Esophagus squamous epithelium (tissue), 5 donors: ENCODE data around the gene FBXO4. TPM values are rescaled to one million over a fixed set of nuclear protein-coding genes. Genes with fewer than 3 reads are reported as not detected.

Experiments used
- DNase-seq: peaks from one replicate; lab custom pipeline; 2025; lab: John Stamatoyannopoulos, UW
- H3K27ac ChIP-seq, 4 donors: fragments of 200-600 bp; sonication (generic); one replicate each; pipeline ENCODE4 v1.5.1; 2016 to 2019; ENCODE audit warnings: mild to moderate bottlenecking in 1 of 4
- H3K27me3 ChIP-seq, 4 donors: fragments of 200-600 bp; sonication (generic); 1 replicate in 3 of 4; 2 replicates in 1 of 4; pipeline versions ENCODE4 v1.5.1 to v1.6.0; 2017 to 2021; ENCODE audit warnings: antibody characterized with exemption in 1 of 4
- H3K36me3 ChIP-seq, 3 donors: fragments of 200-600 bp; sonication (generic); one replicate each; pipeline ENCODE4 v1.5.1; 2016 to 2019
- H3K4me1 ChIP-seq, 3 donors: fragments of 200-600 bp; sonication (generic); one replicate each; pipeline ENCODE4 v1.5.1; 2017 to 2019
- H3K4me3 ChIP-seq, 4 donors: fragments of 200-600 bp; sonication (generic); 1 replicate in 3 of 4; 2 replicates in 1 of 4; pipeline ENCODE4 v1.5.1; 2016 to 2019; ENCODE audit warnings: mild to moderate bottlenecking in 2 of 4, moderate library complexity in 1 of 4
- H3K9me3 ChIP-seq, 3 donors: fragments of 200-600 bp; sonication (generic); one replicate each; pipeline ENCODE4 v1.5.1; 2016 to 2019
- POLR2A ChIP-seq, 4 donors: fragments of 450-650 bp; IDR thresholded peaks; one replicate each; pipeline ENCODE4 v1.6.1; 2017; ENCODE audit warnings: antibody characterized with exemption in 4 of 4, mild to moderate bottlenecking in 4 of 4, moderate library complexity in 3 of 4
- WGBS, 2 donors: methylation state at CpG; one replicate each; pipeline ENCODE4 v1.1.5; 2018; 5-methylcytosine and 5-hydroxymethylcytosine counted together
- intact Hi-C: fragments of 100-400 bp; cut with DNase I; formaldehyde crosslinking; loops from one replicate; pipeline ENCODE4 v1.15.0; 2022
- total RNA-seq, 4 donors: library from RNA; depleted of rRNA; stranded (reverse); fragments of >200 nt; gene quantifications; one replicate each; pipeline ENCODE4 v1.1.0, GENCODE V29; 2016
- TF ChIP-seq, protein P1 (sequence below), 6 experiments: fragments of 450-650 bp in 4 of 6; fragments of 200-600 bp in 2 of 6; sonication (generic) in 2 of 6; IDR thresholded peaks; one replicate each; pipeline ENCODE4 v1.5.1; 2016 to 2019; ENCODE audit warnings: antibody characterized with exemption in 6 of 6, mild to moderate bottlenecking in 4 of 6, moderate library complexity in 4 of 6
- donor health status: DM: yes; HTN: yes; CAD: no.

FBXO4 gene, protein sequence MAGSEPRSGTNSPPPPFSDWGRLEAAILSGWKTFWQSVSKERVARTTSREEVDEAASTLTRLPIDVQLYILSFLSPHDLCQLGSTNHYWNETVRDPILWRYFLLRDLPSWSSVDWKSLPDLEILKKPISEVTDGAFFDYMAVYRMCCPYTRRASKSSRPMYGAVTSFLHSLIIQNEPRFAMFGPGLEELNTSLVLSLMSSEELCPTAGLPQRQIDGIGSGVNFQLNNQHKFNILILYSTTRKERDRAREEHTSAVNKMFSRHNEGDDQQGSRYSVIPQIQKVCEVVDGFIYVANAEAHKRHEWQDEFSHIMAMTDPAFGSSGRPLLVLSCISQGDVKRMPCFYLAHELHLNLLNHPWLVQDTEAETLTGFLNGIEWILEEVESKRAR
- 10 to 100 TPM in 1 of 4 donors, 1 to 10 TPM in 3; 2.4 to 10.9 (median 7.4) TPM for total RNA-seq

DNA sequence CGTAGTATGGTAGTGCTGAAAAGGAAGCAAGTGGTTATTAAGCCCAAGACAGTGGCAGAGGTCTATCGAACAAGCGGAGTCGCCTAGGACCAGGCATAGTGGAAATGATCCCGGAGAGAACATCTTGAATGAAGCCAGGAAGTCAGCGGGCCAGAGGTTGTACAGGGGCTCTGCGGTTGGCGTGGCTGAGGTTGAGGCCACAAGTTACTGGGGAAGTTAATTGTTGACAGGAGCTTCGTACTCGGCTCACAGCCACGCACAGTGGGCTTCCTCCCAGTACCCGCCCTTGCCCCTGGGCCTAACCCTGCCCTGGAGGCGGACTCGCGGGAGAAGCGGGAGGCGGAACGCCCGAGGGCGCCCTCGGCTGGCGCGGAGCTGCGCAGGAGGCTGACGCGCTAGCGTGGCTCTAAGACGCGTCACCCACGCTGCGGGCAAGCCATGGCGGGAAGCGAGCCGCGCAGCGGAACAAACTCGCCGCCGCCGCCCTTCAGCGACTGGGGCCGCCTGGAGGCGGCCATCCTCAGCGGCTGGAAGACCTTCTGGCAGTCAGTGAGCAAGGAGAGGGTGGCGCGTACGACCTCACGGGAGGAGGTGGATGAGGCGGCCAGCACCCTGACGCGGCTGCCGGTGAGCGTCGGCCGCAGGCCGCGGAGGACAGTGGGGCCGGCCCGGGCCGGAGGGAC is at the start of gene FBXO4:
Gene FBXO4, plus strand, starts transcription at position 410 of the 683 bp plus-strand sequence. Its CDS starts 29 bp downstream, at position 439.
- peaks cover 0 to 16% (median 0%) of the 10 kb centered on the region in 3 donors for H3K36me3 ChIP-seq
- intact Hi-C loops = loop anchor here (10.0 kb wide), 1 partner anchor 60 kb away; no protein-coding TSS in a partner anchor
- no peaks in the 10 kb centered on the region for H3K9me3 ChIP-seq
- H3K27ac ChIP-seq = peak within 1 kb of the TSS; percentile 92 to 96 (median 94)
- H3K27me3 ChIP-seq = no peaks in the 10 kb centered on the region
- peak within 1 kb of the TSS; percentile 62 to 88 (median 72) for H3K4me3 ChIP-seq
- H3K4me1 ChIP-seq = peaks cover 5 to 32% (median 11%) of the 10 kb centered on the region in 3 donors
- DNase-seq = peak; percentile 12
- peak in 2 of 4 donors; percentile 69 to 70 for TF ChIP-seq POLR2A (IDR thresholded peaks at IDR 0.05)
- TF ChIP-seq, protein P1, sequence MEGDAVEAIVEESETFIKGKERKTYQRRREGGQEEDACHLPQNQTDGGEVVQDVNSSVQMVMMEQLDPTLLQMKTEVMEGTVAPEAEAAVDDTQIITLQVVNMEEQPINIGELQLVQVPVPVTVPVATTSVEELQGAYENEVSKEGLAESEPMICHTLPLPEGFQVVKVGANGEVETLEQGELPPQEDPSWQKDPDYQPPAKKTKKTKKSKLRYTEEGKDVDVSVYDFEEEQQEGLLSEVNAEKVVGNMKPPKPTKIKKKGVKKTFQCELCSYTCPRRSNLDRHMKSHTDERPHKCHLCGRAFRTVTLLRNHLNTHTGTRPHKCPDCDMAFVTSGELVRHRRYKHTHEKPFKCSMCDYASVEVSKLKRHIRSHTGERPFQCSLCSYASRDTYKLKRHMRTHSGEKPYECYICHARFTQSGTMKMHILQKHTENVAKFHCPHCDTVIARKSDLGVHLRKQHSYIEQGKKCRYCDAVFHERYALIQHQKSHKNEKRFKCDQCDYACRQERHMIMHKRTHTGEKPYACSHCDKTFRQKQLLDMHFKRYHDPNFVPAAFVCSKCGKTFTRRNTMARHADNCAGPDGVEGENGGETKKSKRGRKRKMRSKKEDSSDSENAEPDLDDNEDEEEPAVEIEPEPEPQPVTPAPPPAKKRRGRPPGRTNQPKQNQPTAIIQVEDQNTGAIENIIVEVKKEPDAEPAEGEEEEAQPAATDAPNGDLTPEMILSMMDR (IDR thresholded peaks at IDR 0.05) = peak in 4 of 6 experiments; percentile 30 to 39 (median 36)
- 0 to 6% methylated on average over 8 to 12 of the region's 60 CpGs for WGBS, 2 donors

DNA sequence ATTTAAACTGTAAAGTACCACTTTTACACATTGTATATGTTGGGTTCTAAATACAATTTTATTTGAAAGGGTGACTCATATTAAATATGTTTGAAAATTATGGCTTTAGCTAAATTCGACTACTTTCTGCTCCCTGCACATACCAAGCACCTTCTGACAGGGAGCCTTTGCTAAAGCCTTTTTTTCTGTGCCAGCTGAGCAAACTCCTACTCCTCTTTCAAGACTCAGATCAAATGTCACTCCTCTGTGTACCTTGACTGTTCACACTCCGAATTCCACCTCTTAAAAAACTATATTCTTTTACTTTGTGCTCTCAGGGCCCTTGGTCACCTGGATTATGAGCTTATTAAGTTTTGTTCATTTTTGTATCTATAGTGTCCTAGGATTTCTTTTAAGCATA is 48.4 kb upstream of the FBXO4 start:
- intact Hi-C loops = no loop called here
- no peaks in the 10 kb centered on the region for H3K9me3 ChIP-seq
- TF ChIP-seq POLR2A (IDR thresholded peaks at IDR 0.05) = no peak
- TF ChIP-seq, protein P1 (IDR thresholded peaks at IDR 0.05) = no peak

DNA sequence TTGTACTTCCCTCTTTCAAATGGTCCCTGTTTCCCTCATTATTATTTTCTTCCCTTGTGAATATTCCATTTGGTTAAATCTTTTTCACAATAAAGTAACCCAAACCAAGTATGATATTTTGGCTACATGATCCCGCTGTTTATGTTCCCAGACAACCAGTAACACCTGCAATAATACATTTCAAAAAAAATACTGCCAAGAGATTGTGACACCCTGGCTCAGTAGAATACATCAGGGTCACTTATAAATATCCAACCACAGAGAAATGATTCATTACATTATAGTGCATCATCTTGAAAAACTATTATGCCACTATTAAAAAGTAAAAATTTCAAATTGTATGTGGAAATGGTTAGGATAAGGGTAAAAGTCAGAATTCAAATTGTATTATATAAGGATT is 47.7 kb upstream of the FBXO4 start:
- TF ChIP-seq, protein P1 (IDR thresholded peaks at IDR 0.05) = no peak
- no peak for TF ChIP-seq POLR2A (IDR thresholded peaks at IDR 0.05)
- Histone ChIP-seq H3K27ac (no peak overlapping the region), H3K4me1 (peaks cover 0 to 17% (median 0%) of the 10 kb centered on the region in 3 donors), H3K36me3 (no peaks in the 10 kb centered on the region), H3K9me3 (no peaks in the 10 kb centered on the region), H3K4me3 (no peak overlapping the region), H3K27me3 (no peaks in the 10 kb centered on the region)
- DNase-seq = no peak
- intact Hi-C loops = no loop called here
- 92 to 100% methylated on average over 1 of the region's 1 CpG for WGBS, 2 donors

More for the DNA sequence above, 48.4 kb upstream of the FBXO4 start:
- no peak overlapping the region for H3K4me3 ChIP-seq
- no peak for DNase-seq
- no peaks in the 10 kb centered on the region for H3K27me3 ChIP-seq
- no peaks in the 10 kb centered on the region for H3K36me3 ChIP-seq
- WGBS, 2 donors = 65 to 80% methylated on average over 2 of the region's 2 CpGs
- peaks cover 0 to 24% (median 5%) of the 10 kb centered on the region in 3 donors for H3K4me1 ChIP-seq
- H3K27ac ChIP-seq = no peak overlapping the region

DNA sequence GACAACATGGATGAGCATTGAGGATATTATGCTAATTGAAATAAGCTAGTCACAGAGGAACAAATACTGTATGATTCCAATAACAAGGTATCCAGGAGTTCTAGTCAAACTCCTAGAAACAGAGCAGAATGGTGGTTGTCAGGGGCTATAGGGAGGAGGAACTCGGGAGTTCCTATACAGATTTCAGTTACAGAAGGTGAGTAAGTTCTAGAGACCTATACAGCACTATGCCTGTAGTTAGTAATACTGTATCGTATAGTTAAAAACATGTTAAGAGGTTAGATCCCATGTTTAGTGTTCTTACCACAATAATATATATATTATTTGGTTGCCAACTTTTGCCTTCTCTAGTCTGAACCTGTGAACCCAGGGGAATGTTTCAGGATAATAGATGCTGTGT is 46.9 kb upstream of the FBXO4 start:
- 63 to 78% methylated on average over 2 of the region's 2 CpGs for WGBS, 2 donors
- DNase-seq = no peak

More for the DNA sequence above, 46.9 kb upstream of the FBXO4 start:
- Histone ChIP-seq H3K4me3 (no peak overlapping the region), H3K9me3 (no peaks in the 10 kb centered on the region), H3K36me3 (no peaks in the 10 kb centered on the region), H3K27ac (no peak overlapping the region), H3K4me1 (peaks cover 0 to 9% (median 0%) of the 10 kb centered on the region in 3 donors), H3K27me3 (no peaks in the 10 kb centered on the region)
- TF ChIP-seq, protein P1 (IDR thresholded peaks at IDR 0.05) = no peak
- TF ChIP-seq POLR2A (IDR thresholded peaks at IDR 0.05) = no peak
- intact Hi-C loops = no loop called here
